Fibroblast of the conjunctiva (primary cell): ENCODE data around the gene MMP15.
A peak's percentile ranks its signal among the peaks of the same experiment; 100 is the strongest.
"Not testable (repeated sequence)": the region's sequence is repeated elsewhere in the genome, so short reads cannot be mapped to it uniquely, and the experiment has no call there.

Experiments
- DNase-seq: peaks from one replicate; pipeline ENCODE4 v3.0.0-alpha.2; 2010; ENCODE audit warnings: low read depth

MMP15 gene

DNA sequence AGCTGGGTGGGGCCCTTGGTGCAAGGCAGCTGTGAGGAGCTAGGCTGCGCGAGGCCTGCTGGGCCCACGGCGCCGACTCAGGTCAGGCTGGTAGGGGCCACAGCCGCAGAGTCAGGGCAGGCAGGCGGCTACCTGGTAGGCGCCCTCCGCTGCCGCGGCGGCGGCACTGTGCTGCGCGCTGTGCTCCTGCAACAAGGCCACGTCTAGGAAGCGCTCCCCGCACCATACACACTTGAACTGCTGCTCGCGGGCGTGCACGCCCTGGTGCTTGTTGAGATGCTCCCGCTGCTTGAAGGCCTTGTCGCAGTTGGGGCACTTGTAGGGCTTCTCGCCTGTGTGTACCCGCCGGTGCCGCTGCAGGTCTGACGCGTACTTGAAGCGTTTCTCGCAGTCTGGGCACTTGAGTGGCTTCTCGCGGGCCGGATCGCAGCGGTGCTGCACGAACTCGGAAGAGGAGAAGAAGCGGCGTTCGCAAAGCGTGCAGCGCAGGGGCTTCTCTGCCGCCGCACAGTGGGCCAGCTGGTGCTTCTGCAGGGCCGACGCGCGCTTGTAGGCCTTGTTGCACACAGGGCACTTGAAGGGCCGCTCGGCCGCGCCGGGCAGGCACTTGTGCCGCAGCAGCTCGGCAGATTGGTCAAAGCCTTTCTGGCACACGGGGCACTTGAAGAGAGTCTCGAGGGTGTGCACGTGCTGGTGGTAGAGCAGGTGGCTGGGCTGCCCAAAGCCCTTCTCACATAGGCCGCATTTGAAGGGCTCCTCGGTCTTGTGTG, 29.0 kb upstream of the MMP15 start:
- no peak for DNase-seq

GRCh38 chr16:57997176-57997527, 28.4 kb upstream of the MMP15 start:
- DNase-seq, result no peak

DNA sequence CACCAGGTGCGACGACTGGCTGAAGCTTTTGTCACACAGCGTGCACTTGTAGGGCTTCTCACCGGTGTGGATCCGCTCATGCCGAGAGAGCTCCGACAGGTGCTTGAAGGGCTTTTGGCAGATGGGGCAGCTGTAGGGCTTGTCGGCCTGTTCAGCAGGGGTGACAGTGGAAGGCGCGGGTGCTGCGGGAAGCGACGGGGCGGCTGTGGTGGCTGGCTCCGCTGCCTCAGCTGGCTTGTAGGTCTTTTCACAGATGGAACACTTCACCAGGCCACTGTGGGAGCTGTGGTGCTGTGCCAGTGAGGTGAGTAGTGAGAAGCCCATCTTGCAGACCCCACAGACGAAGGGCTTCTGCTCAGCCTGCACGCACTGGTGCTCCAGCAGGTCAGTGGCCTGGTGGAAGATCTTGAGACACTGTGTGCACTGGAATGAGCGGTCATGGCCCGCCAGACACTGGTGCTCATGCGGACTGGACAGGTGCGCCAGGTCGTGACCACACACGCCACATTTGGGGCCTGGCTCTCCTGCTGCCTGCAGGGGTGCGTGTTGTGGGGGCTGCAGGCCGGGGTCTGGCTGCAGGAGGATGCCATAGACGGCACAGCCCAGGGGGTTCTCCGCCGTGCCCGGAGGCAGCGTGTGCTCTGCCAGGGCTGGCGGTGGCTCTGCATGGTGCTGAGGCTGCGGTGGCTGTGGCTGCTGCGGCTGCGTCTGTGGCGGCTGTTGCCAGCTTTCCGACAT, 27.9 kb upstream of the MMP15 start:
- DNase-seq, result no peak

DNA sequence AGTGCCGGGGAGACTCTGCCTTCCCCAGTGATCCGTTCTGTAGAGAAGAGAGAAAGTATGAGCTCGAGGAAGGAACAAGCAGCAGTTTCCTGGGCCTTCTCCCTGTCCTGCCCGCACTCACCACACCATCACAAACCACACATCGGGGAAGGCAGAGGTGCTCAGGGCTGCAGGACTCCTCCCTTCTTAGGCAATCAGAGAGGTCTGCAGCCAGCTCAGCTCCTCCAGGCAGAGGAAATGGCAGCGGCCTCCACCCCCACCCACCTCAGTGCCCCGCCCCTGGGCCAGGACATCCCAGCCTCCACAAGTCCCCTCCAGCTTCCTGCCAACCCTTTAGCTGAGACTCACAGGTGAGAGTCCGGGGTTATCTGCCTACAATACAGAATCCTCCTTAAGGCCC, 27.1 kb upstream of the MMP15 start:
- no peak for DNase-seq

- DNase-seq, result no peak
Observed at GRCh38 chr16:57998992-57999365, 26.6 kb upstream of the MMP15 start.

DNA sequence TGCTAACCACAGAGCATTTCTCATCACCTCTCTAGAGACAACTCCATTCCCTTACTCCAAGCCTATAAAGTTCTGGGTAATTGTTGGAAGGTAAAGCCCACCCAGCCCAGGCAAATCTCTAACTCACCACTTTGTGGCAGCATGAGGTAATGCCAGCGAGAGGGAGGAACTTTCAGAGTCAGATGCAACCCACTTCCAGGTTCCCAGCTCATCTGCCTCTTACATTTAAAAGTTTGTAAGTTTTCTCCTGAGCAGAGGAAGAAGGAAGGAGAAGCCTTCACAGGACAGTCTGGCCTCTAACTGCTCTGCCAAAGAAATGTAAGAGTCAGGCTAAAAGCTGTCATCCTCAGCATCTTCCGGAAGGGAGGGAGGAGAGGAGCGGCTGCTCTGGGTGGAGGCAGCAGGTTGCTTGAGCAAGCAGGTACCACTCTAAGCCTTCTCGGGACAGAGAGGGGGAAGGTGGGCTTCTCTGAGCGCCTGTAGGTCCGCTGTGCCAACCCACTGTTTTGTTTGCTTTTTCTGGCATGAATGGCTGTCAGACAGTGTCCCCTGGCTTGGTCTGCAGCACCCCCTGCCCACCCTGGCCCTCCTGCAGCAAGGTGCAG, 26.1 kb upstream of the MMP15 start:
- no peak for DNase-seq

GRCh38 chr16:57999971-58000705, 25.4 kb upstream of the MMP15 start, which contains the start of gene ZNF319:
Gene ZNF319 (minus strand): TSS chr16:58000672. CDS start chr16:57998265, 2,407 bp downstream.
- DNase-seq, result no peak

GRCh38 chr16:58000706-58001676, 24.6 kb upstream of the MMP15 start, which contains the start of gene USB1:
Gene USB1 (plus strand): TSS chr16:58001407. CDS start chr16:58001484, 77 bp downstream.
- peak; percentile 65 for DNase-seq

DNA sequence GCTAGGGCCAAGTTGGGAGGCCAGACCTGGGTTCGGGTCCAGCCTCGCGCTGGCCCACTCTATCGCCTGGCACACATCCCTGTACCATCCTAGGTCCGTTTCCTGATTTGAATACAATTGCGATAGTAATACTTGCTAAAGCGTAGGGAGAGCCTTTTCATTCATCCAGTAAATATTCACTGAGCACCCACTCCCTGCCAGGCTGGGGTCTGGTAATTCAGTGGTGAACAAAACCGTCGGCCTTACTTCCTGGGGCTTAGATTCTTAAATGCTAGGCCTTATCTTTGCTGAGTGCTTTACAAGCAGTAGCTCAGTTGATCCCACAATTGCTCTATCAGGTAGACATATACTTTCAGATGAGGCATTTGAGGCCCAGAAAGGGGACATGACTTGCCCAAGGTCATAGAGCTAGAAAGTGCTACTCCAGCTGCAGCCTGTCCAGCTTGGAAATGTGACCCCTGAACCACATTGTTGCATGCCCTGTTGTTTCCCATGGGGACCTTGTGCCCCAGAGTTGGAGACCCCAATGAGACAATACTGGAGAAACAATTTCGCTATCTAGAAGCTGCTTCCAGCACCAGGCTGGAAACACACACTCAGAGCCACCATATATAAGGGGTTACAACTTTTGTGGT, 23.7 kb upstream of the MMP15 start:
- no peak for DNase-seq

DNA sequence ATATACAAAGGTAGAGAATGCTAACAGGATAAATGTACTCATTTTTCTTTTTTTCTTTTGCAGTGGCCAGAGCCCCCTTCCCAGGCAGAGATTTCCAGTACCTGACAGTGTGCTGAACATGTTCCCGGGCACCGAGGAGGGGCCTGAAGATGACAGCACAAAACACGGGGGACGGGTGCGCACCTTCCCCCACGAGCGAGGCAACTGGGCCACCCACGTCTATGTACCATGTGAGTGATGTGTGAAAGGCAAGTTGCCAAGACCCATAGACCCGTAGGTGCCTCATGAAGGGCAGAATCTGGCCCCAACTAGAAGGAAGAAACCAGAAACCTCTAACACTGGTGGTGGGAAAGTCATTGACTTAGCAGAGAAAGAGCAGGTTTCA, 23.1 kb upstream of the MMP15 start:
- DNase-seq, result no peak

DNA sequence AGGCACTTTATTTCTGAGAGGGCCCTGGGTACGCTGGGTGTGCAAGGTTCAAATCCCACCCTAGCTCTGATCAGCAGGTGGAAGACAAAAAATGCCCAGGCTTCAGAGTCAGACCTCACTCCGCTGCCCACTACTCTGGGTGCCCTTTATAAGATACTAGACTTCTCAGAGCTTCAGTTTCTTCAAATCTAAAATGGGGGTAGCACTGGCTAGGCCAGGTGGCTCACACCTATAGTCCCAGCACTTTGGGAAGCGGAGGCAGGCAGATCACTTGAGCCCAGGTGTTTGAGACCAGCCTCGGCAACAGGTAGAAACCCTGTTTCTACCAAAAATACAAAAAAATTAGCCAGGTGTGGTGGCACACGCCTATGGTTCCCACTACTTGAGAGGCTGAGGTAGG, 22.6 kb upstream of the MMP15 start:
- DNase-seq, result no peak

GRCh38 chr16:58004736-58005135, 20.8 kb upstream of the MMP15 start:
- not testable (repeated sequence) for DNase-seq

GRCh38 chr16:58009856-58010416, 15.6 kb upstream of the MMP15 start:
- no peak for DNase-seq

DNA sequence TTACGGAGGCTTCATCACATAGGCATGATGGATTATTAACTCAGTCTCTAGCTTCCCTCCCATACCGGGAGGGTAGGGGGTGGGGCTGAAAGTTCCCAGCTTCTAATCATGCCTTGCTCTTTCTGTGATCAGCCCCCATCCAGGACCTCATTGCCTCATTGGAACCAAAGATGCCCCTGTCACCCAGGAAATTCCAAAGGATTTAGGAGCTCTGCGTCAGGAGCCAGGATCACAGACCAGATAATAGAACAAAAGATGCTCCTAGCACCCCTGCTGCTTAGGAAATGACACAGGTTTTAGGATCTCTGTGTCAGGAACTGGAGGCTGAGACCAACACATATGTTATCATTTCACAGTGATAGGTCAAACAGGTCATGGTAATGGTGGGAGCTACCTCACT, 14.7 kb upstream of the MMP15 start:
- no peak for DNase-seq

GRCh38 chr16:58011652-58012051, 13.9 kb upstream of the MMP15 start:
- DNase-seq, result no peak

DNA sequence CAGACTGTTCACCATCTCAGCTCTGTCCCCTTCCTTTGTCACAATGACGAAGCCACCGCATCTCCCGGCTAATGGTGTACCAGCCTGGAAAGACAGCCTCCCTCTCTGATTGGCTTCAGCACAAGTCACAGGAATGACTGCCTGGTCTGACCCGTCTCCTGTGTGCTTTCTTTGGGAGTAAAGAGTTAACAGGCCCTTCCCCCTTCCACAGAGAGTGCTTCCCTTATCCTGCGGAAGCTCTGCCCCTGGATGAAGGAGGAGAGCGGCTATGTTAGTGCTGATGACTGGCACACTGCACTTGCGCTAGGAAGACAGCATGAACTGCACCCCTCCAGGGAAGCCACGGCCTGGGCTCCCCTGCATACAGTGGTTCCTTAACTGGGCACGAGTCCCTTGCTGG, 13.1 kb upstream of the MMP15 start:
- DNase-seq, result no peak

GRCh38 chr16:58013201-58013956, 12.2 kb upstream of the MMP15 start:
- no peak for DNase-seq

DNA sequence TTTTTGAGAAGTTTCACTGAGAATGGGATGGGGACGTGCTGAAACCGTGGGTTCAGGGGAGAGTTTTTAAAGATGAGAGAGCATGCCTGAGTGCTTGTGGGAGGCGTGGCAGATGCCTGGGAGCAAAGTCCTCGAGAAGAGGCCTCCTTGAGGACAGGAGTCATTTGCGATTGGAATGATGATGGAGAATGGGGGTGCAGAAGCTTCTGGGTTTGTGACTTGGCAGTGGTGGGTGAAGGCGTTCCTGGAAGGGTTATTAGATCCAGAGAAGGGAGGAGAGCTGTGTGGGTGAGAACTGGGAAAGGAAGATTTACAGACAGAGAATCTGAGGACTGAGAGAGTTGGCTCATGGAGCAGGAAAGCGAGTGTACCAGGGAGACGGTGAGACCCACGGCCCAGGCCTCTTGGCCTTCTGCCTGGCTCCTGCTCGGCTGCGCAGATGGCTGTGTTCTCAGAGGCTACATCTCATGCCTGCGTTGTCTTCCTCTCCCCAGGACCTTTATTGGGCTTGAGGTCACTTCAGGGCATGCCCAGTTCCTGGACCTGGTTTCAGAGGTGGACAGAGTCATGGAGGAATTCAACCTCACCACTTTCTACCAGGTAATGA, 8.6 kb upstream of the MMP15 start:
- DNase-seq, result no peak

- DNase-seq, result no peak
Observed at GRCh38 chr16:58018803-58019202, 6.8 kb upstream of the MMP15 start.
